Measurements from ENCODE around the gene ZNF770. TPM values are rescaled to one million over a fixed set of nuclear protein-coding genes. Genes with fewer than 3 reads are reported as not detected.
A peak's percentile ranks its signal among the peaks of the same experiment; 100 is the strongest.

ZNF770 gene
- total RNA-seq, 1 donor = 34.7 TPM

- Histone ChIP-seq H3K9me3 (ENCODE audit: low read depth, low read length) (no peaks in the 10 kb centered on the region), H4K20me1 (ENCODE audit: insufficient read depth, low read length) (no peaks in the 10 kb centered on the region), H3K27me3 (ENCODE audit: insufficient read depth, low read length) (no peaks in the 10 kb centered on the region), H3K79me2 (ENCODE audit: insufficient read depth, low read length) (peaks cover 44% of the 10 kb centered on the region), H3K4me1 (ENCODE audit: insufficient read depth, low read length) (peaks cover 9% of the 10 kb centered on the region), H3K27ac (ENCODE audit: low read depth, low read length) (peak within 1 kb of the TSS; percentile 75), H3K36me3 (ENCODE audit: insufficient read depth, low read length) (peaks cover 3% of the 10 kb centered on the region), H3K4me3 (ENCODE audit: insufficient read depth, low read length) (peak within 1 kb of the TSS; percentile 94), H2AFZ (ENCODE audit: low read length) (peak within 1 kb of the TSS; percentile 100), H3K4me2 (ENCODE audit: insufficient read depth, low read length) (peak within 1 kb of the TSS; percentile 86)
- peak; percentile 81 for TF ChIP-seq CTCF (IDR thresholded peaks at IDR 0.05; ENCODE audit: extremely low read depth, low read depth, low read length)
- peak; percentile 95 for DNase-seq (ENCODE audit: insufficient read length, low spot score, missing footprints)
Observed at GRCh38 chr15:34969340-34970097, 18.6 kb downstream of the ZNF770 start, which contains the start of gene AQR. TSS of gene AQR (minus strand) at chr15:34969742. CDS start at chr15:34969613, 129 bp downstream.

- H3K4me2 ChIP-seq (ENCODE audit: insufficient read depth, low read length) = no peak overlapping the region
- no peaks in the 10 kb centered on the region for H4K20me1 ChIP-seq (ENCODE audit: insufficient read depth, low read length)
- peaks cover 13% of the 10 kb centered on the region for H3K36me3 ChIP-seq (ENCODE audit: insufficient read depth, low read length)
- no peak for TF ChIP-seq CTCF (IDR thresholded peaks at IDR 0.05; ENCODE audit: extremely low read depth, low read depth, low read length)
- no peak overlapping the region for H3K4me3 ChIP-seq (ENCODE audit: insufficient read depth, low read length)
- H3K27ac ChIP-seq (ENCODE audit: low read depth, low read length) = no peak overlapping the region
- peaks cover 59% of the 10 kb centered on the region for H3K79me2 ChIP-seq (ENCODE audit: insufficient read depth, low read length)
- peaks cover 9% of the 10 kb centered on the region for H3K4me1 ChIP-seq (ENCODE audit: insufficient read depth, low read length)
- no peaks in the 10 kb centered on the region for H3K9me3 ChIP-seq (ENCODE audit: low read depth, low read length)
- no peaks in the 10 kb centered on the region for H3K27me3 ChIP-seq (ENCODE audit: insufficient read depth, low read length)
- no peak overlapping the region for H2AFZ ChIP-seq (ENCODE audit: low read length)
- DNase-seq (ENCODE audit: insufficient read length, low spot score, missing footprints) = peak; percentile 58
Observed at GRCh38 chr15:34964277-34964676, 23.8 kb downstream of the ZNF770 start.

GRCh38 chr15:34953851-34954250 lies 34.2 kb downstream of the ZNF770 start:
- no peak for DNase-seq (ENCODE audit: insufficient read length, low spot score, missing footprints)
- no peaks in the 10 kb centered on the region for H3K9me3 ChIP-seq (ENCODE audit: low read depth, low read length)
- no peak for TF ChIP-seq CTCF (IDR thresholded peaks at IDR 0.05; ENCODE audit: extremely low read depth, low read depth, low read length)
- H4K20me1 ChIP-seq (ENCODE audit: insufficient read depth, low read length) = peaks cover 6% of the 10 kb centered on the region
- H3K79me2 ChIP-seq (ENCODE audit: insufficient read depth, low read length) = peaks cover 7% of the 10 kb centered on the region
- no peaks in the 10 kb centered on the region for H3K27me3 ChIP-seq (ENCODE audit: insufficient read depth, low read length)
- no peak overlapping the region for H3K4me3 ChIP-seq (ENCODE audit: insufficient read depth, low read length)
- H3K27ac ChIP-seq (ENCODE audit: low read depth, low read length) = no peak overlapping the region
- no peak overlapping the region for H3K4me2 ChIP-seq (ENCODE audit: insufficient read depth, low read length)
- H3K36me3 ChIP-seq (ENCODE audit: insufficient read depth, low read length) = peaks cover 16% of the 10 kb centered on the region
- H3K4me1 ChIP-seq (ENCODE audit: insufficient read depth, low read length) = no peaks in the 10 kb centered on the region
- H2AFZ ChIP-seq (ENCODE audit: low read length) = no peak overlapping the region

- no peak for DNase-seq (ENCODE audit: insufficient read length, low spot score, missing footprints)
- Histone ChIP-seq H3K4me2 (ENCODE audit: insufficient read depth, low read length) (no peak overlapping the region), H3K27ac (ENCODE audit: low read depth, low read length) (no peak overlapping the region), H3K9me3 (ENCODE audit: low read depth, low read length) (no peaks in the 10 kb centered on the region), H3K4me1 (ENCODE audit: insufficient read depth, low read length) (no peaks in the 10 kb centered on the region), H3K79me2 (ENCODE audit: insufficient read depth, low read length) (peaks cover 4% of the 10 kb centered on the region), H2AFZ (ENCODE audit: low read length) (no peak overlapping the region), H4K20me1 (ENCODE audit: insufficient read depth, low read length) (peaks cover 6% of the 10 kb centered on the region), H3K4me3 (ENCODE audit: insufficient read depth, low read length) (no peak overlapping the region), H3K27me3 (ENCODE audit: insufficient read depth, low read length) (no peaks in the 10 kb centered on the region), H3K36me3 (ENCODE audit: insufficient read depth, low read length) (peaks cover 16% of the 10 kb centered on the region)
- no peak for TF ChIP-seq CTCF (IDR thresholded peaks at IDR 0.05; ENCODE audit: extremely low read depth, low read depth, low read length)
Observed at GRCh38 chr15:34952481-34952880, 35.6 kb downstream of the ZNF770 start.

All from osteoblast (primary cell).